Measurements from ENCODE around the gene ZBTB11. TPM values are rescaled to one million over a fixed set of nuclear protein-coding genes. Genes with fewer than 3 reads are reported as not detected.

The ZBTB11 gene, protein sequence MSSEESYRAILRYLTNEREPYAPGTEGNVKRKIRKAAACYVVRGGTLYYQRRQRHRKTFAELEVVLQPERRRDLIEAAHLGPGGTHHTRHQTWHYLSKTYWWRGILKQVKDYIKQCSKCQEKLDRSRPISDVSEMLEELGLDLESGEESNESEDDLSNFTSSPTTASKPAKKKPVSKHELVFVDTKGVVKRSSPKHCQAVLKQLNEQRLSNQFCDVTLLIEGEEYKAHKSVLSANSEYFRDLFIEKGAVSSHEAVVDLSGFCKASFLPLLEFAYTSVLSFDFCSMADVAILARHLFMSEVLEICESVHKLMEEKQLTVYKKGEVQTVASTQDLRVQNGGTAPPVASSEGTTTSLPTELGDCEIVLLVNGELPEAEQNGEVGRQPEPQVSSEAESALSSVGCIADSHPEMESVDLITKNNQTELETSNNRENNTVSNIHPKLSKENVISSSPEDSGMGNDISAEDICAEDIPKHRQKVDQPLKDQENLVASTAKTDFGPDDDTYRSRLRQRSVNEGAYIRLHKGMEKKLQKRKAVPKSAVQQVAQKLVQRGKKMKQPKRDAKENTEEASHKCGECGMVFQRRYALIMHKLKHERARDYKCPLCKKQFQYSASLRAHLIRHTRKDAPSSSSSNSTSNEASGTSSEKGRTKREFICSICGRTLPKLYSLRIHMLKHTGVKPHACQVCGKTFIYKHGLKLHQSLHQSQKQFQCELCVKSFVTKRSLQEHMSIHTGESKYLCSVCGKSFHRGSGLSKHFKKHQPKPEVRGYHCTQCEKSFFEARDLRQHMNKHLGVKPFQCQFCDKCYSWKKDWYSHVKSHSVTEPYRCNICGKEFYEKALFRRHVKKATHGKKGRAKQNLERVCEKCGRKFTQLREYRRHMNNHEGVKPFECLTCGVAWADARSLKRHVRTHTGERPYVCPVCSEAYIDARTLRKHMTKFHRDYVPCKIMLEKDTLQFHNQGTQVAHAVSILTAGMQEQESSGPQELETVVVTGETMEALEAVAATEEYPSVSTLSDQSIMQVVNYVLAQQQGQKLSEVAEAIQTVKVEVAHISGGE
- total RNA-seq (10 to 100 TPM in 5 of 9 donors, 1 to 10 TPM in 4; 8.6 to 12.9 (median 10.4) TPM), polyA plus RNA-seq (1 to 10 TPM; 4.6 to 6.0 TPM)
- long read RNA-seq, donor 1, full-length matches to known transcripts: 4 of 7 reads
- long read RNA-seq, donor 1, partial matches to known transcripts: 0 of 7 reads
- long read RNA-seq, donor 1, other reads (novel, unspliced or antisense): 3 of 7 reads
- long read RNA-seq, donor 2, full-length matches to known transcripts: 8 of 13 reads
- long read RNA-seq, donor 2, partial matches to known transcripts: 4 of 13 reads
- long read RNA-seq, donor 2, other reads (novel, unspliced or antisense): 1 of 13 reads
- long read RNA-seq, donor 3, full-length matches to known transcripts: 10 of 10 reads
- long read RNA-seq, donor 3, partial matches to known transcripts: 0 of 10 reads
- long read RNA-seq, donor 3, other reads (novel, unspliced or antisense): 0 of 10 reads

DNA sequence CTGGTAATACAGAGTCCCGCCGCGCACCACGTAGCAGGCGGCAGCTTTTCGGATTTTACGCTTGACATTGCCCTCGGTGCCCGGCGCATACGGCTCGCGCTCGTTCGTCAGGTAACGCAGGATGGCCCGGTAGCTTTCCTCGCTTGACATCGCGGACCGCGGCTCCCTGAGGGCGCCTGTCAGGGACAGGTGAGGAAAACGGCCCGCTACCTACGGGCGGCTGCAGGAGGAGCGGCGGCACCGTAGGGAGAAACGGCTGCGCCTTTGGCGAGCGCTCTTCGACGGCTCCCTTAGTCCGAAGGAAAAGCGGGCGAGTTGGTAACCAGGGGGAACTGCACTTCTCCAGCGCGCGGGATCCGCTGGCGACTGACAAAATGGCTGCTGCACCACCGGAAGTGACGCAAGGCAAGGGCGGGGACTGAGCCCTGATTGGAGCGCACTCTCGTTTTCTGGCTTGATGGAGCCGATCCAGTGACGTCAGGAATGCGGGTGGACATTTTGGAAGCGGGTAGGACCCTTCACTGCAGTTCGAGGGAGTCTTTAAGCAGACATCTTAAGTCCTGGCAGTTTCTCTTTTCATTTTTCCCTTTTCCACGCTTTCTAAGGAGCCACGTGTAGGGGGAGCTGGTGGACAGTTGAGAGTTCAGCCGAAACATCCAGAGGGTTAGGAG lies at the start of gene ZBTB11:
TSS of gene ZBTB11 (minus strand) at position 368 of the 671 bp plus-strand sequence. CDS start at position 150, 218 bp downstream.
- 0% methylated on average over 41 to 57 of the region's 57 CpGs for WGBS, 4 donors
- H3K27ac ChIP-seq: peak within 1 kb of the TSS; percentile 88 to 100 (median 96)
- H3K27me3 ChIP-seq: no peaks in the 10 kb centered on the region
- DNase-seq: peak; percentile 100
- peaks cover 0 to 39% (median 12%) of the 10 kb centered on the region in 12 donors for H3K4me1 ChIP-seq
- peak; percentile 42 to 73 for TF ChIP-seq POLR2A (IDR thresholded peaks at IDR 0.05)
- TF ChIP-seq, protein P1, sequence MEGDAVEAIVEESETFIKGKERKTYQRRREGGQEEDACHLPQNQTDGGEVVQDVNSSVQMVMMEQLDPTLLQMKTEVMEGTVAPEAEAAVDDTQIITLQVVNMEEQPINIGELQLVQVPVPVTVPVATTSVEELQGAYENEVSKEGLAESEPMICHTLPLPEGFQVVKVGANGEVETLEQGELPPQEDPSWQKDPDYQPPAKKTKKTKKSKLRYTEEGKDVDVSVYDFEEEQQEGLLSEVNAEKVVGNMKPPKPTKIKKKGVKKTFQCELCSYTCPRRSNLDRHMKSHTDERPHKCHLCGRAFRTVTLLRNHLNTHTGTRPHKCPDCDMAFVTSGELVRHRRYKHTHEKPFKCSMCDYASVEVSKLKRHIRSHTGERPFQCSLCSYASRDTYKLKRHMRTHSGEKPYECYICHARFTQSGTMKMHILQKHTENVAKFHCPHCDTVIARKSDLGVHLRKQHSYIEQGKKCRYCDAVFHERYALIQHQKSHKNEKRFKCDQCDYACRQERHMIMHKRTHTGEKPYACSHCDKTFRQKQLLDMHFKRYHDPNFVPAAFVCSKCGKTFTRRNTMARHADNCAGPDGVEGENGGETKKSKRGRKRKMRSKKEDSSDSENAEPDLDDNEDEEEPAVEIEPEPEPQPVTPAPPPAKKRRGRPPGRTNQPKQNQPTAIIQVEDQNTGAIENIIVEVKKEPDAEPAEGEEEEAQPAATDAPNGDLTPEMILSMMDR (IDR thresholded peaks at IDR 0.05): peak; percentile 24 to 79 (median 42)
- intact Hi-C loops (cut with DNase I): loop anchor here in 7 of 10 donors (1.0 to 10.0 kb wide), 6 partner anchors 9 to 165 kb away; partner anchors contain the start of genes PCNP (in 7 of the 7), RPL24 (in 4 of the 7), CEP97 (in 1 of the 7) and SENP7 (in 1 of the 7)
- no peaks in the 10 kb centered on the region for H3K9me3 ChIP-seq
- H3K36me3 ChIP-seq: peaks cover 0 to 36% (median 25%) of the 10 kb centered on the region in 9 donors
- peak; percentile 91 to 96 (median 94) for ATAC-seq
- H3K4me3 ChIP-seq: peak within 1 kb of the TSS; percentile 76 to 100 (median 90)

DNA sequence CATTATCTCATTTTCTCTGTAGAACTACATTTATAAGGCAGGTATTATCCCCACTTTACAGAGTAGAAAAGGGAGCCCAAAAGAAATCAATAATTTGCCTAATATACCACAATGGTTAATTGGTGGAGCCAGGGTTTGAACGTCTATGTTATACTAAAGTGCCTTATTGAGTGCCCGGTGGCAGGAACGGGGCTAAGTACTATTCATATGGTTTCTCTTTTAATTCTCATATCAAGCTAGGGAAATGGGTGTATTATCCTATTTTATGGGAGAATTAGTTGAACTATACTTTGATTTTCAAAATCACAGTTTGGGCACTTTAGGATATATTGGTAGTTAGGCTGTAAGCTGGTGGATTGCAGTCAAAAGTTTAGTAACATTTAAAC lies 49.0 kb upstream of the ZBTB11 start:
- intact Hi-C loops (cut with DNase I): loop anchor here in 4 of 10 donors (2.0 to 5.0 kb wide), 3 partner anchors 39 to 53 kb away; partner anchors contain the start of genes NXPE3 (in 4 of the 4) and RPL24 (in 1 of the 4)
- peaks cover 0 to 39% (median 27%) of the 10 kb centered on the region in 9 donors for H3K36me3 ChIP-seq
- no peaks in the 10 kb centered on the region for H3K27me3 ChIP-seq
- H3K4me1 ChIP-seq: peaks cover 0 to 35% (median 9%) of the 10 kb centered on the region in 12 donors
- DNase-seq (no peak), ATAC-seq (no peak)
- H3K9me3 ChIP-seq: no peaks in the 10 kb centered on the region
- TF ChIP-seq, protein P1 (IDR thresholded peaks at IDR 0.05): no peak
- no peak for TF ChIP-seq POLR2A (IDR thresholded peaks at IDR 0.05)
- H3K4me3 ChIP-seq: peak overlapping the region in 11 of 12 donors; percentile 54 to 94 (median 71)
- WGBS, 4 donors: 22 to 30% (median 24%) methylated on average over 3 of the region's 3 CpGs
- H3K27ac ChIP-seq: no peak overlapping the region

DNA sequence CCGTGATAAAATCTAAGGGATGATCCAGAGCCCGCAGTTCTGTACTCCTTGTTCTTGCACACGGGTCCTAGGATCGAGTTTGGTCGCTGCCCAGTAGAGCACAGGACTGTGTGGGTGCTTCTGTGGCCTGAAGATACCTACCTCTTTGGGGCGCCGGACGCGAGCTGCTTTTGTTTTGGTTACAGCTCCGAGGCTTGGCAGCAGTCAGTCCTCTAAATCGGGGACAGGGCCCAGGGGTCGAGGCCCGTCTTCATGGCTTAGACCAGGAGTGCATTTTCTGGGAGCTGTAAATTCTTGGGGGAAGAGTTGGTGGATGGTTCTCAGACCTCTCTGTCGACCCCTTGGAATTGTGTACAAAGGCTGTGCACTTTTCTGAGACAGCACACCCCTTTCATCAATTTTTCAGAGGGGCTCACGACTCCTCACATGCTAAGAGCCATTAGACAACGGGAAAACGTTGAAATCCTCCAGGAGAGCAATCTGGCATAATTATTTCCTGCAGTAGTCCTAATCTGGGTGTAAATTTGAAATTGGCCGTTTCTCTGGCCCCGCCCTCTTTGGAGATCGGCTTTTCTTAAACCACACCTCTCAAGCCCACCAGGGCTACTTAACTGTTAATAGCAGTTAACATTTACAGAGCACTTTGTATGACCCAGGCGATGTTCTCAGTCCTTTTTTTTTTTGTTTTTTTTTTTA lies 48.4 kb upstream of the ZBTB11 start:
- DNase-seq (peak; percentile 18 to 70 (median 39)), ATAC-seq (peak; percentile 25 to 34 (median 29))
- Histone ChIP-seq H3K9me3 (no peaks in the 10 kb centered on the region), H3K4me3 (peak overlapping the region; percentile 54 to 94 (median 70)), H3K27ac (peak overlapping the region; percentile 7 to 84 (median 76)), H3K27me3 (no peaks in the 10 kb centered on the region), H3K4me1 (peaks cover 0 to 40% (median 9%) of the 10 kb centered on the region in 12 donors), H3K36me3 (peaks cover 0 to 34% (median 22%) of the 10 kb centered on the region in 9 donors)
- TF ChIP-seq, protein P1 (IDR thresholded peaks at IDR 0.05): no peak
- no peak for TF ChIP-seq POLR2A (IDR thresholded peaks at IDR 0.05)
- intact Hi-C loops (cut with DNase I): loop anchor here in 4 of 10 donors (2.0 to 5.0 kb wide), 3 partner anchors 38 to 53 kb away; partner anchors contain the start of genes NXPE3 (in 4 of the 4) and RPL24 (in 1 of the 4)
- 1 to 2% (median 1%) methylated on average over 21 of the region's 21 CpGs for WGBS, 4 donors
